Measurements from ENCODE around the gene TMEM134.

GRCh38 chr11:67433536-67434394, 35.3 kb downstream of the TMEM134 start:
- TF ChIP-seq, protein P1, sequence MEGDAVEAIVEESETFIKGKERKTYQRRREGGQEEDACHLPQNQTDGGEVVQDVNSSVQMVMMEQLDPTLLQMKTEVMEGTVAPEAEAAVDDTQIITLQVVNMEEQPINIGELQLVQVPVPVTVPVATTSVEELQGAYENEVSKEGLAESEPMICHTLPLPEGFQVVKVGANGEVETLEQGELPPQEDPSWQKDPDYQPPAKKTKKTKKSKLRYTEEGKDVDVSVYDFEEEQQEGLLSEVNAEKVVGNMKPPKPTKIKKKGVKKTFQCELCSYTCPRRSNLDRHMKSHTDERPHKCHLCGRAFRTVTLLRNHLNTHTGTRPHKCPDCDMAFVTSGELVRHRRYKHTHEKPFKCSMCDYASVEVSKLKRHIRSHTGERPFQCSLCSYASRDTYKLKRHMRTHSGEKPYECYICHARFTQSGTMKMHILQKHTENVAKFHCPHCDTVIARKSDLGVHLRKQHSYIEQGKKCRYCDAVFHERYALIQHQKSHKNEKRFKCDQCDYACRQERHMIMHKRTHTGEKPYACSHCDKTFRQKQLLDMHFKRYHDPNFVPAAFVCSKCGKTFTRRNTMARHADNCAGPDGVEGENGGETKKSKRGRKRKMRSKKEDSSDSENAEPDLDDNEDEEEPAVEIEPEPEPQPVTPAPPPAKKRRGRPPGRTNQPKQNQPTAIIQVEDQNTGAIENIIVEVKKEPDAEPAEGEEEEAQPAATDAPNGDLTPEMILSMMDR (conservative IDR thresholded peaks at IDR 0.05; ENCODE audit: low read length), result no peak
- TF ChIP-seq EZH2phosphoT487 (IDR thresholded peaks at IDR 0.05; ENCODE audit: borderline replicate concordance, low read depth, low read length), result no peak

All from OCI-LY7 (cell line).